ENCODE results near the gene DNAH2.
"Not testable (repeated sequence)": the region's sequence is repeated elsewhere in the genome, so short reads cannot be mapped to it uniquely, and the experiment has no call there.

DNAH2 gene

DNA sequence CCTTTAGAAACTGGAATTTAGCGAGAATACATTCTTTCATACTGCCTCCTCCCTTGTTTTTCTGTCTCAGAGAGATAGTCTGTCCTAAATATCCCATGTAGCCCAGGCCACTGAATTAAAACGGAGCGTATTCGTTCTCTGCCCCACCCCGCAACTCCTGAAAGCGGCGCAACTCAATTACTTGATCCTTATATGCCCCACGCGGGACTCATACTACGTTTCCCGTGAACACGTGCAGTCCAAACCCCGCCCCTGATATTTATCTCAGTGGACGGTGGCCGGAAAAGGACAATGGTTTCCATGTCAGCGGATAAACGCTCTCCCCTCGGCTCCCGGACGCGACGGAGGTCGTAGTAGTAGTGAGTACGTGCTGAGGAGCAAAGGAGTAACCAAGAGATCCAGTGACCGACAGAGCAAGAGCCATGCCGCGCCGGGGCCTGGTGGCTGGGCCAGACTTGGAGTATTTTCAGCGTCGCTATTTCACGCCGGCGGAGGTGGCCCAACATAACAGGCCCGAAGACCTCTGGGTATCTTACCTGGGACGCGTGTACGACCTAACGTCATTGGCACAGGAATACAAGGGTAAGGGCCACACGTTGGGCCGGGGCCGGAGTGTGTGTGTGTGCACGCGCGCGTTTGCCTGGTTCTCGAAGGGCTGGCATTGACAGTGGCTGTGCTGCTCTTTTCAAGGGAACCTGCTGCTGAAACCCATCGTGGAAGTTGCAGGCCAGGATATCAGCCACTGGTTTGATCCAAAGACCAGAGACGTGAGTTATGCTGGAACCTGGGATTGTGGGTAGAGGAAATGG, 140.4 kb downstream of the DNAH2 start, which contains the start of gene CYB5D1:
CYB5D1 (plus strand) TSS at position 291 of the 809 bp plus-strand sequence; CDS start at position 423, 132 bp downstream.
- FAIRE-seq (no peak), DNase-seq (ENCODE audit: insufficient read length, low spot score) (peak; percentile 70)
- TF ChIP-seq POLR2A (IDR thresholded peaks at IDR 0.05; ENCODE audit: low read depth, low read length) = no peak; the same call in 1 of the 2 replicates

DNA sequence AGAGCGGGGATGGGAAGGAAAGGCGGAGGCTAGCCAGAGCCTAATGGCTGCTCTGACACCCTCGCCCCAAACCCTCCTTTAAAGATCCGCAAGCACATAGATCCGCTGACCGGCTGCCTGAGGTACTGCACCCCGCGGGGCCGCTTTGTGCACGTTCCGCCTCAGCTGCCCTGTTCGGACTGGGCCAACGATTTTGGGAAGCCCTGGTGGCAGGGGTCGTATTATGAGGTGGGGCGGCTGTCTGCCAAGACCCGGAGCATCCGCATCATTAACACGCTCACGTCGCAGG, 140.9 kb downstream of the DNAH2 start:
- DNase-seq (ENCODE audit: insufficient read length, low spot score) (no peak), FAIRE-seq (no peak)
- no peak for TF ChIP-seq POLR2A (IDR thresholded peaks at IDR 0.05; ENCODE audit: low read depth, low read length)

DNA sequence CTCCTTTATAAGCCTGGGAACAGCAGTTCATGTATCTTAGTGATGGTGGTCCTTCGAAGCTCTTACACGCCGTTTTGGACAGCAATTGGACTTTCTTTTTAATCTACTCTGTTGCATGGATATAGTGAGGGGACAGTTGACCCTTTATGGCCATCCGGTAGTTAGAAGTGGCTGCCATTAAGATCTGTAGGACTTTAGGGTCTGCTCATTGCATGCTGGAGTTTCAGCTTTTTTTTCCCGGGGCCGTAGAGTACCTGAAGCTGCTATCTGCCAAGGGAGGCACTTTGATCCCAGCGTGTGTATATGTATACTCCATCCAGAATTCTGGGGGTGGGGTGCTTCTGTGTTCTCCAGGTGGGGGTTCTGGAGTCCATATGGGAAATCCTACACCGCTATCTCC, 141.5 kb downstream of the DNAH2 start:
- TF ChIP-seq POLR2A (IDR thresholded peaks at IDR 0.05; ENCODE audit: low read depth, low read length) = no peak
- FAIRE-seq = no peak
- no peak for DNase-seq (ENCODE audit: insufficient read length, low spot score)

- no peak for FAIRE-seq
- no peak for TF ChIP-seq POLR2A (IDR thresholded peaks at IDR 0.05; ENCODE audit: low read depth, low read length)
- DNase-seq (ENCODE audit: insufficient read length, low spot score) = peak; percentile 47
Observed at GRCh38 chr17:7862692-7863437, 145.3 kb downstream of the DNAH2 start.

DNA sequence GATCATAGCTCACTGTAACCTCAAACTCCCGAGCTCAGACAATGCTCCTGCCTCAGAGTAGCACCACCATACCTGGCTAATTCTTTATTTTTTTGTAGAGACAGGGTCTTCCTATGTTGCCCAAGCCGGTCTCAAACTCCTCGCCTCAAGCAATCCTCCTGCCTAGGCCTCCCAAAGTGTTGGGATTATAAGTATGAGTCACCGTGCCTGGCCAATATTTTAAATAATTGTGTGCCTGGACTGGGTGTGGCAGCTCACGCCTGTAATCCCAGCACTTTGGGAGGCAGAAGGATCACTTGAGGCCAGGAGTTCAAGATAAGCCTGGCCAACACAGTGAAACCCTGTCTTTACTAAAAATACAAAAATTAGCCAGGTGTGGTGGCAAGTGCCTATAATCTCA, 146.8 kb downstream of the DNAH2 start:
- not testable (repeated sequence) for DNase-seq (ENCODE audit: insufficient read length, low spot score); FAIRE-seq

- FAIRE-seq = no peak
- no peak for DNase-seq (ENCODE audit: insufficient read length, low spot score)
- TF ChIP-seq POLR2A (IDR thresholded peaks at IDR 0.05; ENCODE audit: low read depth, low read length) = no peak
Observed at GRCh38 chr17:7864995-7865650, 147.6 kb downstream of the DNAH2 start.

DNA sequence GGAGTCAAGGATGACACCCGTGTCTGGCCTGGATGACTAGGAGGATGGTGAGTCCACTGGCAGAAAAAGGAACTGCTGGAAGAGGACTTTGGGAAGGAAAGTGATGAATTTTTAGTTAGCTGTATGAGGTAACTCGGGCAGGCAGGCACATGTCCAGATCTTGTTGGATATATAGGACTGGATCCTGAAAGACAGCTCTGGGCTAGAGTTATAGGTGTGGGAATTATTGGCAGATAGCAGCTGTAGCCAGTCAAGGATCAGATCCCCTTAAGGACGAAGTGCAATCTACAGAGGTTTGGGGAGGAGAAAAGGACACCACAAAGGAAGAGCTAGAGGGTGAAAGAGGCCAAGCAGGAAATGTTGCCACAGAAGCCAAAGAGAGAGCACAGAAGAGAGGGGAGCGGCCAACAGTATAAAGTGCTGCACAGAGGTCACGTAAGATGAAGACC, 150.4 kb downstream of the DNAH2 start:
- TF ChIP-seq POLR2A (IDR thresholded peaks at IDR 0.05; ENCODE audit: low read depth, low read length) = no peak
- FAIRE-seq (no peak), DNase-seq (ENCODE audit: insufficient read length, low spot score) (no peak)

GRCh38 chr17:7873051-7873450, 155.5 kb downstream of the DNAH2 start:
- TF ChIP-seq POLR2A (IDR thresholded peaks at IDR 0.05; ENCODE audit: low read depth, low read length) = no peak
- no peak for DNase-seq (ENCODE audit: insufficient read length, low spot score)
- no peak for FAIRE-seq

DNA sequence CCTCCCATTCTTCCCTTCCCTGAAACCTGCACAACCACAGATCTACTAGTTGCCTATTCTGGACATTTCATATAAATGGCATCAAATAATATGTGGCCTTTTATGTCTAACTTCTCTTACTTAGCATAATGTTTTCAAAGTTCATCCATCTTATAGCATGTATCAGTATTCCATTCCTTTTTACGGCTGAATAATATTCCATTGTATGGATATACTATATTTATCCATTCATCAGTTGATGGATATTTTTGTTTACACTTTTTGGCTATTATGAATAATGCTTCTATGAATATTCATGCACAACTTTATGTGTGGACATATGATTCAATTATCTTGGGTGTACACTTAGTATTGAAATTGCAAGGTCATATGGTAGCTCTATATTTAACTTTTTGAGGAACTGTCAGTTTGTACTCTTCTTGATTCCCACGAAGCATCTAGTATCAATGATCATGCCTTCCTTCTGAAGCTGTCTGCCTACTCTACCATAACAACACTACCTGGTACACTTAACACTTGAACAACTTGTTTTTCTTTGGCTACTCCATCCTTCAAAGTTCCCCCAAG, 158.3 kb downstream of the DNAH2 start:
- FAIRE-seq (peak; percentile 38), DNase-seq (ENCODE audit: insufficient read length, low spot score) (no peak)
- no peak for TF ChIP-seq POLR2A (IDR thresholded peaks at IDR 0.05; ENCODE audit: low read depth, low read length)

DNA sequence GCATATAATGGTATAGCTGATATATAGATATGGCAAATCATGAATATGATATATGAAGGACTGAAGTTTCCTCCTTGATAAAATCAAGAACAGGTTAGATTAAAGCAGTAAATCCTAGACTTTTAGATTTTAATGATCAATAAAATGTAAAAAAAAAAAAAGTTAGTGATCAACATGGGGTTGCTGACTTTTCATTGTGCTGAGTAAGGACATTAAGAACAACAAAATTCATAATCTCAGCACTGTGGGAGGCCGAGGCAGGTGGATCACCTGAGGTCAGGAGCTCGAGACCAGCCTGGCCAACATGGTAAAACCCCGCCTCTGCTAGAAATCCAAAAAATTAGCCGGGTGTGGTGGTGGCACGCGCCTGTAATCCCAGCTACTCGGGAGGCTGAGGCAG, 160.7 kb downstream of the DNAH2 start:
- TF ChIP-seq POLR2A (IDR thresholded peaks at IDR 0.05; ENCODE audit: low read depth, low read length) = no peak
- DNase-seq (ENCODE audit: insufficient read length, low spot score) = no peak
- FAIRE-seq = no peak

GRCh38 chr17:7880076-7880868, 162.7 kb downstream of the DNAH2 start:
- FAIRE-seq (no peak), DNase-seq (ENCODE audit: insufficient read length, low spot score) (no peak)
- TF ChIP-seq POLR2A (IDR thresholded peaks at IDR 0.05; ENCODE audit: low read depth, low read length) = no peak

DNA sequence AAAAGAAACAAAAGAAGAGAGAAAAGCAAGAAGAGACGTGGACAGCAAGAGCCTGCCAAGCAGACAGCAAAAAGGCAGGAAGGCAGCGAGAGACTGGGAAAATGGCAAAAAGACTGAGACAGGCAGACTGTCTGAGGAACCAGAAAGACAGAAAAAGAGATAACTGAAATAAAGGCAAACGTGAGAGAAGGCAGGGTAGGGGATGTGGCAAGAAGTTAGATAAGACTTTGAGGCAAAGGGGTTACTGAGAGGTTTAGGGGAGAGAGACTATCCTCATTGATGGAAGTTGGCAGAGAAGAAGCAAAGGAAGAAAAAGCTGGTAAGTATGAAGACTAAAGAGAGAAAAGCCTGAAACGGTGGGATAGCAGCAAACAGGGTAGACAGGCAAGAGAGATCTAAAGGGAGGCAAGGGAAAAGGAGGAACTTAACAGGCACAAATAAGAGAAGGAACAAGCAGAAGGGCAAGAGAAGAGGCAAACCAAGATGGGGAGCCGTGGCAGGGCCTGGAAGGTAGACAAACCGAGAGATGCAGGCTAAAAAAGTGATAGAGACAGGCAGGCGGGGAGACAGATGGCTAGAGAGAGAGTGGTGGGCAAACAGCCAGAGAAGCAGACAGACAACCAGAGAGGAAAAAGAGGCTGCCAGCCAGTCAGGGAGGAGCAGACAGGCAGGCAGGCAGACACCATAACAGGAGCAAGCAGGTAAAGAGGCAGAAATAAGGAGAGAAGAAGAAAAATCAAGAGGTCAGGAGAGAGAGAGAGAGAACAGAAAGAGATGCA, 163.9 kb downstream of the DNAH2 start:
- DNase-seq (ENCODE audit: insufficient read length, low spot score) (no peak), FAIRE-seq (no peak)
- TF ChIP-seq POLR2A (IDR thresholded peaks at IDR 0.05; ENCODE audit: low read depth, low read length) = no peak

DNA sequence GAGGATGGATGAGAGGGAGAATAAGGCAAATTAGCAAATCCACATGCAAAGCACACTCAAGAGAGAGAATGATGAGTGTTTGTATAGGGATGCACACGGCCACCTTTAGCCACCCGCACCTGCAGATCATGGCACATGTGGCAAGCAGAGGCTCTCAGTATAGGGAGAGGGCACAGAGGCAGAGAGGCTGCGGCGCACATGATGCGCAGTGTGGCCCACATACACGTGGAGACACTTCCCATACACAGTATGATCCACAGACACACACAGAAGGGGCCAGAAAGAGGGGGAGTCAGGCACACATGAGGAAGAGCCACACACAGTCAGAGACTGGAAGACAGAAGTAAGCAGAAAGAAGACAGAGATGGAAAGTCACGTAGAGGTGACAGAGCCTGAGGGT, 164.5 kb downstream of the DNAH2 start:
- TF ChIP-seq POLR2A (IDR thresholded peaks at IDR 0.05; ENCODE audit: low read depth, low read length) = no peak
- no peak for DNase-seq (ENCODE audit: insufficient read length, low spot score)
- FAIRE-seq = no peak

Measured in H54 (cell line).